GM06990 (cell line): ENCODE data around the gene MT1M.
"Not testable (repeated sequence)": the region's sequence is repeated elsewhere in the genome, so short reads cannot be mapped to it uniquely, and the experiment has no call there.

ENCODE experiments used
- DNase-seq: peaks from one replicate; pipeline ENCODE4 v3.0.0-alpha.2; 2011; ENCODE audit not compliant: insufficient read length; ENCODE audit errors: extremely low read depth
- H3K27me3 ChIP-seq: replicated peaks from 2 replicates; pipeline ENCODE4 v1.6.0; 2011; ENCODE audit warnings: low read length; ENCODE audit not compliant: control insufficient read depth, insufficient read depth
- H3K36me3 ChIP-seq: 2 replicates; pipeline ENCODE4 v1.5.1; 2011; ENCODE audit warnings: low read length; ENCODE audit not compliant: control insufficient read depth, insufficient read depth
- H3K4me3 ChIP-seq: replicated peaks from 2 replicates; pipeline ENCODE4 v1.5.1; 2011; ENCODE audit warnings: low read depth, mild to moderate bottlenecking, control low read depth, low read length
- TF ChIP-seq, protein P1 (sequence below): IDR thresholded peaks from 2 replicates; pipeline ENCODE4 v1.5.1; 2011; ENCODE audit warnings: low read length, control low read depth, mild to moderate bottlenecking, inconsistent platforms; ENCODE audit not compliant: insufficient read depth, poor library complexity, severe bottlenecking

The MT1M gene

DNA sequence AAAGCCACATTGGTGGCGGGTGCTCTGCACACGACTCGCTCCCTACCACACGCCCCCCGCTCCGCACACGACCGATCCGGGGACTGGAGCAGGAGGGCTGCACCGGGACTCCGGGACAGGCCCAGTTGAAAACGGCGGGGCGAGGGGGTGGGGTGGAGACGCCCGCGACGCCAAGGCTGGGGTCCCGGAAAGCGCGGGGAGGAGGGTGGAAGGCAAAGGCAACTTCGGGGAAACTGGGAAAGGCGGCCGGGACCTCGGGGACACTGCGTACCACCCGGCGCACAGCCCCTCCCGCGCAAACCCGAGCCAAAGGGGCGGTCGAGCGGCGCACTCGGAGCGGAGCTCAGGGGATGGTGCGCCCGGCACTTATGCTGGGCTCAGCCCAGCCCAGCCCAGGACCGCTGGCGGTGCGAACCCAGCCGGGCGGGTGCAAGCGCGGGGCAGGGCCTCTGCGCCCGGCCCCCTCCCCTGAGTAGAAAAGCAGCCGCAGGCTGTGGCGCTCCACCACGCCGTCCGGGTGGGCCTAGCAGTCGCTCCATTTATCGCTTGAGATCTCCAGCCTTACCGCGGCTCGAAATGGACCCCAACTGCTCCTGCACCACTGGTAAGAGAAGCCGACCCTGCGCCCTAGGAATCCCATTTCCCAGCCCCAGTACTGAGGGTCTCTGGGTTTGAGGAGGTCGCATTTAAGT is at the start of gene MT1M:
MT1M (plus strand) TSS at position 504 of the 692 bp plus-strand sequence; CDS start at position 577, 73 bp downstream.
- Histone ChIP-seq H3K36me3 (no peaks in the 10 kb centered on the region), H3K4me3 (no peak within 1 kb of the TSS), H3K27me3 (peaks cover 3% of the 10 kb centered on the region)
- no peak for DNase-seq
- TF ChIP-seq, protein P1, sequence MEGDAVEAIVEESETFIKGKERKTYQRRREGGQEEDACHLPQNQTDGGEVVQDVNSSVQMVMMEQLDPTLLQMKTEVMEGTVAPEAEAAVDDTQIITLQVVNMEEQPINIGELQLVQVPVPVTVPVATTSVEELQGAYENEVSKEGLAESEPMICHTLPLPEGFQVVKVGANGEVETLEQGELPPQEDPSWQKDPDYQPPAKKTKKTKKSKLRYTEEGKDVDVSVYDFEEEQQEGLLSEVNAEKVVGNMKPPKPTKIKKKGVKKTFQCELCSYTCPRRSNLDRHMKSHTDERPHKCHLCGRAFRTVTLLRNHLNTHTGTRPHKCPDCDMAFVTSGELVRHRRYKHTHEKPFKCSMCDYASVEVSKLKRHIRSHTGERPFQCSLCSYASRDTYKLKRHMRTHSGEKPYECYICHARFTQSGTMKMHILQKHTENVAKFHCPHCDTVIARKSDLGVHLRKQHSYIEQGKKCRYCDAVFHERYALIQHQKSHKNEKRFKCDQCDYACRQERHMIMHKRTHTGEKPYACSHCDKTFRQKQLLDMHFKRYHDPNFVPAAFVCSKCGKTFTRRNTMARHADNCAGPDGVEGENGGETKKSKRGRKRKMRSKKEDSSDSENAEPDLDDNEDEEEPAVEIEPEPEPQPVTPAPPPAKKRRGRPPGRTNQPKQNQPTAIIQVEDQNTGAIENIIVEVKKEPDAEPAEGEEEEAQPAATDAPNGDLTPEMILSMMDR = no peak

DNA sequence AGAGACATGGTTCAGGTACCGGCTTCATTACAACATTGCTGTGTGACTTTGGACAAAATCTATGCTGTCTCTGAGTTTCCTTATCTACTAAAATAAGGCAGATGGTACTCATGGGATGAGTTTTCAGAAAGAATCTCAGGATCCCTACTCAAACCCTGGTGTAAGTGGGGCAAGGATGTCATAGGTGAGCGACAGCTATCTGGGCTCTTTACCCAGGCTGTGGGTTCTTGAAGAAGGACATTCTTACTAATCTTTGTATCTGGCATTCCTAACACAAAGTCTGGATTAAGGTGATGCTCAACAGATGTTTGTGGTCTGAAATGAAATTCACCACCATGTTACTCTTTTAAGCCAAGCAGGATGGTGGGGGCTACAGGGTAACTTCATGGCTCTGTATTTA is 49.5 kb upstream of the MT1M start:
- not testable (repeated sequence) for DNase-seq, H3K36me3 ChIP-seq, H3K4me3 ChIP-seq, H3K27me3 ChIP-seq

DNA sequence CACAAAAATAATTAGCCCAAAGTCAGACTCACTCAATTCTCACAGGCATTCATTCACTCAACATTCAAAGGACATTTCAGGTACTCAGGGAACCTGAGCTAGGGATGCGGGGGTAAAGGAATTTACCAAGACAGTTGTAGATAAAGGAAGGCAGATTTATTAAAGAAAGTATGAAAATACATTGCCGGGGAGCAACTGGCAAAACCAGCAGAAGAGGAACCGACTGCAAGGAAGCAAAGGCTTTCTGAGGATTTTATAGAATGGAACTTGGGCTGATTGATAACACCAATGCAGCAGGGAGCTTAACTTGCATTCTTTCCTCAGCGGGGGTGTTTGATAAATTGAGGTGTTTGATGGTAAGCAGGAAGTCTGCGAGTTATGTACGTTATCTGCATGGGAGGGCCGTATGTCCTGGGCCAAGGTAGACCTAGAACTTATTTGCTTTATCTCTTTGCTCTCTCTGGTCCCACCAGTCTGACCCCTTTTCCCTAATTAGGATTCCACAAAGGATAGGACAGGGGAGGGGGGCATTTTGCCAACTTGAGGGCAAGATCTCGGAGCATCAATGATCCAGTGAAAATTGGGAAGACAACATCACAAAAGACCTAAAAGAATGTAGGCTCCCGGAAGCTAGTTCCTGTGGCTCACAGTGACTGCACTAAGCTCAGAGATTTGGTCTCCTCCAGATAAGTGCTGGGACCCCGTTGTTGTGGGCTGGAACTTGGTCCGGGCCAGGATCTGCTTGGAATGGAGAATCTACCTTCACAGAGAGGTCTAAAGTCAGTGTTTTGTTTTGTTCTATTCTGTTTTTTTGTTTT is 48.9 kb upstream of the MT1M start:
- Histone ChIP-seq H3K4me3 (no peak overlapping the region), H3K27me3 (no peaks in the 10 kb centered on the region)

DNA sequence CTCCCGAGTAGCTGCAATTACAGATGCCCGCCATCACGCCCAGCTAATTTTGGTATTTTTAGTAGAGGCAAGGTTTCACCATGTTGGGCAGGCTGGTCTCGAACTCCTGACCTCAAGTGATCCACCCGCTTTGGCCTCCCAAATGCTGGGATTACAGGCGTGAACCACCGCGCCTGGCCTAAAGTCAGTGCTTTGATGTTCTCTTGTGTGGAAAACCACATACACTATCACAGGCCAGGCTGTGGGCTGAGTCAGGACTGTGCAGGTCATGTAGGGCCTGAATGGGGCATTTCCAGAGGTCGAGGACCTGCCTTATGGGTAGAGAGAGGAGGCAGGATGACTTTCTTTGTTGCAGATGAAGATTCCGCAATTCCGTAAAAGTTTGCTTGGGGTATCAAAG is 48.2 kb upstream of the MT1M start:
- no peaks in the 10 kb centered on the region for H3K36me3 ChIP-seq
- TF ChIP-seq, protein P1 = no peak
- no peak overlapping the region for H3K4me3 ChIP-seq
- no peaks in the 10 kb centered on the region; the same call in 1 of the 2 replicates for H3K27me3 ChIP-seq
- DNase-seq = no peak

More for the DNA sequence above, 48.9 kb upstream of the MT1M start:
- H3K36me3 ChIP-seq = no peaks in the 10 kb centered on the region
- TF ChIP-seq, protein P1 = no peak
- no peak for DNase-seq

DNA sequence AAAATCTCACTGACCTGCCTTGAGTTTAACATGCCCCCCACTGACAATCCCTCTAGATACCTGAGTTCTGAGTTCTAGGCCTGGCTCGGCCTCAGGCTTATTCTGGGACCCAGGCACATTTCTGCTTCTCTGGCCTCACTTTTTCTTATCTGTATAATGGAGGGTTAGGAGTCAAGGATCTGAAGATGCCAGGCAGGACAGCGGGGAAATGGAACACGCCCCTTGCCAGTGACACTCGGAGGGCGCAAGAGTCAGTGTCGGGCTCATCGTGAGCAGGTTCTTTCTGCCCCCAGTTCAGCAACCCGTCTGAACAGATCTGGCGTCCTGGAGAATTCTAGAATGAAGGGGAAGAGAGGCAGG is 43.7 kb upstream of the MT1M start:
- Histone ChIP-seq H3K27me3 (peaks cover 8% of the 10 kb centered on the region), H3K4me3 (0 out of 2 replicates have a peak overlapping the region, but pooled peaks have one; percentile 3), H3K36me3 (no peaks in the 10 kb centered on the region)
- TF ChIP-seq, protein P1 = no peak
- DNase-seq = no peak
